Activated naive CD8-positive, alpha-beta T cell treated with anti-CD3 and anti-CD28 coated beads, Interleukin-2, amount 50 U/mL, for 16 hours (primary cell): ENCODE results near the gene DTNBP1.

Experiments
- DNase-seq: peaks from one replicate; pipeline ENCODE4 v3.0.0-alpha.2; 2020; ENCODE audit warnings: low read depth, low spot score

The DTNBP1 gene

DNA sequence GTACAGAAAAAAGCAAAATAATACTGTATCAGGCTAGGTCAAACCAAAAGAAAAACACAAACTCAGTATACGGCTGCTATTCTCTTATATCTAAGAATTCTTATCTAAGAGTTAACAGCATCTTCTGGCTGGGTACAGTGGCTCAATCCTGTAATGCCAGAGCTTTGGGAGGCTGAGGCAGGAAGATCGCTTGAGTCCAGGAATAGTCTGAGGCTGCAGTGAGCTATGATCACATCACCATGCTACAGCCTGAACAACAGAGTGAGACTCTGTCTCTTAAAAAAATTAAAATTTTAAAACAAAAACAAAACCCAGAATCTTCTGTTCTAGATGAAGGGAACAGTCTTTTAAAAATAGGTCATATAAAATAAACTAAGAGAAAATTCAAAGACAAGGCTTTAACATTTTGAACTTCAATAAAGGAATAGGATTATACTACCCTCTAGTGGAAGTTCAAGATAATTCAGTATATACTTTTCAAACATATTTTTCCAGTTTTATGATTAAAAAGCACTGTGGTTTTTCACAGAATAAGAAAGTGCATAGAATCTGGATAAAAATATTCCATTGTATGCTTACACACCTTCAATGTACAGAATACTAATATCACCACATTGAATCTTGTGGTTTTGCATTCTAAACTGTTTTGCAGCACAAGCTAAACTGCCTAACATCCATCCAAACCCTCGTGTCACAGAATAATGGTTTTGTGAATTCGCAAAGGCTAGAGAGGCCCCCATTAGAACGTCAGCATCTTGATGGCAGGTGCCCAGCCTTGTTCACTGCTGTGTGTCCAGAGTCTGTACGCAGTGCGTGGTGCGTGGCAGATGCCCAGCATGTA, 39.3 kb downstream of the DTNBP1 start:
- DNase-seq, result no peak

DNA sequence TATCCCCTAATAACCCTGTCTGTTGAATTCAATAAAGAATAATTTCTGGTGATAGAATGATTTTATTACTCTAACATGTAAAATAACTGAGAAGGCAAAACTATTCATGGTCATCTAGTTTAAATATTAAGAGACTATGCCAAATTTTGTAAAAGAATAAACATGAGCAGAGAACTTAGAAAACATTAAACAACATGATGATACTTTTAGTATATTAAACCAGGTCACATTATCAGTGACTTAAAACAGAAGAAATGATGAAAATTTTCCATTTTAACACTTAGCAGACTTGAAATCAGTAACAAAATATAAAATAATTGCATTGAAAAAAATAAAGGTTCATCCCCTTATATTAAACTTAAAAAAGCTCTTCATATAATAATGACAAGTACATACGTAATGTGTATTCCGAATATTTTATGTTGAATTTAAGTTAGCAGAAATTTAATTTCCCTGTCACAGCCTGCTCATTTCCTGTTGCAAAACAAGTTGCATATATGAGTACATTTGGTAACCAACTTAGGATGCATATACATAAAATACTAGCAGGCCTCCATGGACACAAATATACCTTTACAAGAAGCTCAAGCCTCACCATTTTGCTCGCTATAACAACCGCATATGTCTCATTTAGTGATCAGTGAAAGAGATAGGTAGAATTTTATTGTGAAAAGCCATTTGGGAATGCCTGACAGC, 40.6 kb downstream of the DTNBP1 start:
- no peak for DNase-seq

DNA sequence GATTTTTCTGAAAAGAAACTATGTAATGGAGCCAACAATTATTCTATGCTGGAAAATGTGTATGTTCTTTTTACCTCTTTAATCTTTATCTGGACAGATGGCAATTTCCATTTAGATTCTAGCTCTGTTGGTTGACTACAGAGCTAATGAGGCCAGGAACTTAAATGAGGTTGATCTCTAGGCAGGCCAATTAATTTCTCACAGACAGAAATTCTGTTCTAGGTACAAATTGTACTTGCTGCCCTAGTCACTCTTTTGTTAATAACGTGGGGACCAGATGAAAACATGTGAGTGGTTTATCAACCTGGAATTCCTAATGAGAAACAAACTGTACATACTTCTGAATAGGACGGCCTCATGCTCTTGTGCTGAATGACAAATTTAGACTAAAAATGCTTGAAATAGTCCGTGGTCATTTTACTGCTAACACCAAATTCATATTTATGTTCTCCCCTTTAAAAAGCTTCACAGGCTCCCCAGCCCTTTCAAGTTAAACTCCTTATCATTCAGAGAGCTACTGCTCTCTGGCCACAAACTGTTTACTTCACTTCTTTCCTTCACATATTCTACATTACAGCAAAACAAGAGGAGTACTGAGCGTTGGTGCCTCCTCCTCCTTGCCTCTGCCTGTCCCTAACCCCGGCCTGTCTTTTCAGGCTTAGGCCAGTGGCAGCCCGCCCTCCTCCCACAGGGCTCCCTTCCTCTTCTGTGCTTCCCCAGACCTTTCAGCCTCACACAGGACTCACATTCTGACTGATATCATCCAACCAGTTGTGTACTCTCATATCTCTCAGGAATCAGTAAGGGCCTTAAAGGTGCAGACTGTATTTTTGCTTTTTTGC, 41.4 kb downstream of the DTNBP1 start:
- DNase-seq, result no peak

DNA sequence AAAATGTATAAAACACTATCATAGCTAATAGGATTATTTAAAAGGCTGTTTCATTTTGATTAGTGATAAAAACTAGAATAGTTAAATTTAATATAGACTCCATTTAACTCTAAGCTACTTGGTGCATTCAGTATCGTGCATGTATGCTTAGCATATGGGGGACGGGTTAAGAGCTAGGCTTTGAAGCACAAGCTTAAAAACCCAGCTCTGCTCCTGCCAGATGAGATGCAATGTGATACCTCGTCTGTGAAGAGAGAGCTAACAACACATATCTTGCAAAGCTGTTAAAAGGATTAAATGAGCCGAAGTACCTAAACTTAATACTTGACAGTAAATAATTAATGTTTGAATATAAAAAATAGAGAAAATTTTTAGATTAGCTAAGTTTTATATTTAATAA, 42.2 kb downstream of the DTNBP1 start:
- no peak for DNase-seq

DNA sequence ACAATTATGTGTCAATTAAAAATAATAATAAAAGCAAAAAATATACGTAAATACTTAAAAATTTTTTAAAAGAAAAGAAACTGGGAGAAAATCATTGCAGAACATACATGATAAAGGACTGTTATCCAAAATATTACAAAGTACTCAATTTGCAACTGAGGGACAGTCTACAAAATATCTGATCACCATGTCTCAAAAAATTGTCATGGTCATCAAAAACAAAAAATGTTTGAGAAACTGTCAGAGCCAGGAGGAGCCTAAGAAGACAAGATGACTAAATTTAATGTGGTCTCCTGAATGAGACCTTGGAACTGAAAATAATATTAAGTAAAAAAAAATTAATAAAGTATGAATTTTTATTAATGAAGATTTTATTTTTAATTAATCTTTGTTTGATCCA, 43.5 kb downstream of the DTNBP1 start:
- DNase-seq, result no peak

DNA sequence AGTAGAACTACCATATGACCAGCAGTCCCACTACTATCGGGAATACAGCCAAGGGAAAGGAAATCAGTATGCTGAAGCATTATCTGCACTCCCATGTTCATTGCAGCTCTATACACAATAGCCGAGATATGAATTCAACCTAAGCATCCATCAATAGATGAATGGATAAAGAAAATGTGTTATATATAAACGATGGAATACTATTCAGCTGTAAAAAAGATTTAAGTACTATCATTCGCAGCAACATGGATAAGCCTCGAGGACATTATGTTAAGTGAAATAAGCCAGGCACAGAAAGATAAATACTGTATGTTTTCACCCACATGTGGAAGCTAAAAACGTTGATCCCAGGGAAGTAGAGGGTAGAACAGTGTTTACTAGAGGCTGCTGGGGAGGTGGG, 44.1 kb downstream of the DTNBP1 start:
- DNase-seq, result no peak

DNA sequence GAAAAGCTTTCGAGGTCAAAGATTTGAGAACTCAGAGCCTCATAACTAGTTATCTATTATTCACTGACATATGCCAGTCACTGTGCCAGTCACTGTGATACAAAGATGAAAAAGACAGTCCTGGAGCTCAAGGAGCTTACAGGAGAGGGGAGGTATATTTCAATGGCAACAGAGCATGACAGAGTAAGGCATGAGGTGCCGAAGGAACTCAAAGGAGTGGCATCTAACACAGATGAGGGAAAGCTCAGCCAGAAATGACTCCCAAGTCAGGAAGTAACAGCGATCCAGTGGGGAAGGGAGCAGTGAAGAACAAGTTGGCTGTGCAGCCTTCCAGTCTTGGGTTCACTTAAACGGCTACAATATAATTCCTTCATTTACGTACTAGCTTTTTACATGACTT, 46.6 kb downstream of the DTNBP1 start:
- no peak for DNase-seq

DNA sequence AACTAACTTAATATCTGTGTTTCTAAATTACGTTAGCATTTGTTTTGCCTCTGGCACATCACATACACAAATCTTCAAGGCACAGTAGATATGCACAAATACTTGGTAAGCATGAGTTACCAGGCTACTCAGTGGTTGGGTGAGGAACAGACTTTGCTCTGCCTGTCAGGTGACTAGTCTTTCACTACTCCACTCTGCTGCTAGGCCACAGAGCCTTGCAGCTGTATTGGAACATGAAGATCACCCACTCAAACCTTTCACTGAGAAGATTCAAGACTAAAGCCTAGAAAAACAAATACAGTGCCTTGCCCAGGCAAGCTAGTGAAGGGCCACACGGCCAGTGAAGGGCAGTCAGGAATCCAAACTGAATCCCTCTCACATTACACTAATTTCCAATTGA, 47.0 kb downstream of the DTNBP1 start:
- no peak for DNase-seq

DNA sequence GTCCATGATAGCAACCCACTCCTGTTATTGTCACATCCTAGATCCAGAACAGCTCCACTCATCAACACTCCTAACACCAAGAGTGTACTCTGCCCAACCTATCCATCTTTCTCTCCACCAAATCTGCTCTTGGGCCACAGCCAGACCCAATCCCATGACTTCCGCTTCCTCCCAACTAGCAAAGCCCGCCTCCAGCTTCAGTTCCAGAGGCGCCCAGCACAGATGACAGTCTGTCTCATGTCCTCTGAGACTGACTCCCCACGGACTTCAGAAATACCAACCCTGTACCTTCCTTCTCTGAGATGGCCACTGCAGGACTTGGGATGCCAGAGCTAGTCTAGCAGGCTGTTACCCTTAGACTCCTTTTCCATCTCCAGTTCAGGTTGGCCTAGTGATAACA, 48.6 kb downstream of the DTNBP1 start:
- no peak for DNase-seq

DNA sequence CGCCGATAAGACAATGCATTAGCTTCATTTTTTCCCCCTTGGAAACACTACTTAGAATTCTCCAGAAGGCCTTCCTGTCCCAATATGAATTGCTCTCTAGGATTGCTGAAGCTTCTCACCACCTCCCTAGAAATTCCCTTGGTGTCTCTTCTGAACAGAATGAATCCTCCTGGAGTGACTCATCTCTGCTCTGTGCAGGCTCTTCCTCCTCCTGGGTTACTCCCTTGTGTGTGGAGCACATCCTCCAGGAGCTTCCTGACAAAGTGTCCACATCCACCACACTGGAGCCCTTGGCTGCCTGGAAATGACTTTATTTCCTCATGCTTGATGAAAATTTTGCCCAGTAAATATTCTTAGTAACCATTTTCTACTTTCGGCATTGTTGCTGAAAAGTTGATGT, 54.4 kb downstream of the DTNBP1 start:
- DNase-seq, result no peak

DNA sequence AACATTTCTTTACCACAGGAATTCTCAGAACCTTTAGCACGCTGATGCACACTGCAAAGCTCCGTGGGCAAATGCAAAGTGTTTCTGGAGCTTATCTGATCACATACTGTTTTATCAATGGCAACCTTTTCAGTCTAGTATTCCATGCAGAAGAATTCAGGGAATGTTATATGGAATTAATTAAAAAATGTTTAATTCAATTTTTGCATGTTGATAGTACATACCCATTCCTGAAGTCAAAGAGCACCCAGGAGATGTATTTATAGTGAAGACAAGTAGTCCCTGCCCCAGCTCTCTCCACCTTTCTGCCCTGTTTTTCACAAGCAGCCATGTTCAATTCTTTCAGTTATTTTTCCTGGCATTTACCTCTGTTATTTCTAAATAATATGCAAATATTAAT, 55.2 kb downstream of the DTNBP1 start:
- no peak for DNase-seq

DNA sequence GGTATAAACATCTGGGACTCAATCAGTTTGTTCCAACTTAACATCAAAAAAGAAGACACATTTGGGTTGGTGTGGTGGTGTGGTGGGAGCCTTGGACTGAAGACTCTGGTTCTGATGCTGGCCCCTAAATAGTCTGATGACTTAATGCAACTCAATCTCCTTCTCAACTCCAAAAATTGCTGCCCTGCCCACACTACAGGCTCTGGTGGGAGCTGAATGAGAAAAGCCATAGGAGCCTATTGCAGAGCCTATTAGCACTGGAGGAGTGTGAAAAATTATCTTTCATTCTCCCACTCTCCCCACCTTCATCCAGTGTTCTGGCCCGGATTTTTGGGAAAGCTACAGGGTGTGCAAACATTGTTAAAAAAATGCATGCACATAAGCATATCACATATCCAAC, 56.5 kb downstream of the DTNBP1 start:
- DNase-seq, result no peak

DNA sequence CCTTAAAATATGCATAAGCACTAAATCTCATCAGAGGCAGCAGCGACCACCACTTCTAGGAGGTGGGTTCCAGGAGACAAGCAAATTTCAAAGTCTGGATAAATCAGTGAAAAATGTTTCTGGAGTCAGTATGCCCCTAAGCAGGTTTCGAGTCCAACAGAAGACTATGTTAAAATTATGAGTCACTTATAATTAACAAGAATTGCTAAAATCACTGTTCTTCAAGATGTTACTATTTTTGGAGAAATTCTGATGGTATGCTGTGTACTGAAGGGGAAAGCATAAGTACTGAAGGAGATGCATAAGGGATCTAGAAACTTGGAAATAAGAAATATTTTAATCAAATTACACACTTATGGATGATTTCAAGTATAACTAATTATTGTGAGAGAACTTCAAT, 58.0 kb downstream of the DTNBP1 start:
- no peak for DNase-seq

DNA sequence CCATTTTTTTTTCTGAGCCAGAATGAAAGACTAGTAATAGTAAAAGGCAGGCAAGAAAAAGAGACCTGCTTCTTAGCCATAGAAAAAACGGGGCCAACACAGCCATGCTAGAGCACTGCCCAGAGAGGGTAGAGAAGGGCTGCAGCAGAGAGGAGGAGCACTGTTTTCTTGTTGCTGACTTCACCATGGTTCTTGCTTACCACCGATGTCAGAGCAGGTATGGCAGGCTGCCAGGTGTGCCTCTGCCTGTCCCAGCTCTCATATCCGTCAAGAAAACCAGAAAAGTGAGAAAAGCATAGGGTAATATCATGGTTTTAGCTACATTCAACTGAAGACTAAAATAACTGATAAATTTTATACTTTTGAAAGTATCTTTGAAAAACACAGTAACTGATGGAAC, 60.7 kb downstream of the DTNBP1 start:
- DNase-seq, result no peak

DNA sequence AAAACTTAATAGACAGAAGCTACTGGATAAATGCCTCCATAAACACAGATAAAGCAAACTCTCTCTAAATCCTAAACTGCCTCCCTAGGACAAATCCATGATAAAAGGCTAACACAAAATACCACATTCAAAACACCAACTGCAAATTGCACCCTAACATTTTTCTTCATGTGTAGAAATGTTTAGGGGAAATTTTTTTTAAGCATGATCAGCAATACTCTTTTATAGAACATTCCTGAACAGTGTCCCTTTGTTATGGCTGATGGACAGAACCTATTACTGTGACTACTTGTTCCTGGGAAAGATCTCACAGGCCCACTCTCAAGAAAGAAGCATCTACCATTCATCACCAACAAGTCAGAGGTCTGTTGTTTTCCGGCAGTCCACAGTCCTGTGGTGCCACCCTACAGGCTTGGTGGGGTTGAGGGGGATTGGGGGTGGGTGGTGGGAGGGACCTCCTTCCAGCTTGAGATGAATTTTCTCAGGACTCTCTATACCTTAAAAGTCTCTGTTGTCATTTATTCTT, 64.5 kb downstream of the DTNBP1 start:
- no peak for DNase-seq

DNA sequence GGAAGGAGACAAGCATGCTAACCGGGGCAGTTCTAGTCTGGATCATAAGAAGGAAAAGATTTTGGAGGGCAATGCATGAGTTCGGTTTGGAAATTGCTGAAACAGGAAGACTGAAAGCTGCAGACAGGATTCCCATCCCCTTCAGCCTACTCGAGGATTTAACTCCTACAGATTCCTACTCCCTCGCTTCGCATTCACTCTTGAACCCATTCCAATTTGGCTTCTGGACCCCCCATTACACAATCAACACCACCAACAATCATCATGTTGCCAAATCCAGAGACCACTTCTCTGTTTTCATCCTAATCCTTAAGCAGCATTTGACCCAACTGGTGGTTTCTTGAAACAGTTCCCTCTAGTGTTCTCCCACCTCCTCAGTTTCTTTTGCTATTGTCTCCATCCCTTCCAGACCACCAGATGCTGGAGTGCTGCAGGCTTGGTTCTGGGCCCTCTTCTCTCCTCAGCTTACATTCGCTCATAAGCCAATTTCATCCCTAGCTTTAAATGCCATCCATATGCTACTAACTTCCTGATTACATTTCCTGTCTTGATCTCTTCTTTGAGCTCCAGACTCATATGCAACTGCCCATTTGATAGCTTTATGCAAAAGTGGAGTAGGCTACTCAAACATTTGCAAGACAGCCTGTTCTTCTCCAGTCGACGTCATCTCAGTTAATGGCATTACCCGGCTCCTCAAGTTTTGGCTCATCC, 66.5 kb downstream of the DTNBP1 start:
- DNase-seq, result no peak

DNA sequence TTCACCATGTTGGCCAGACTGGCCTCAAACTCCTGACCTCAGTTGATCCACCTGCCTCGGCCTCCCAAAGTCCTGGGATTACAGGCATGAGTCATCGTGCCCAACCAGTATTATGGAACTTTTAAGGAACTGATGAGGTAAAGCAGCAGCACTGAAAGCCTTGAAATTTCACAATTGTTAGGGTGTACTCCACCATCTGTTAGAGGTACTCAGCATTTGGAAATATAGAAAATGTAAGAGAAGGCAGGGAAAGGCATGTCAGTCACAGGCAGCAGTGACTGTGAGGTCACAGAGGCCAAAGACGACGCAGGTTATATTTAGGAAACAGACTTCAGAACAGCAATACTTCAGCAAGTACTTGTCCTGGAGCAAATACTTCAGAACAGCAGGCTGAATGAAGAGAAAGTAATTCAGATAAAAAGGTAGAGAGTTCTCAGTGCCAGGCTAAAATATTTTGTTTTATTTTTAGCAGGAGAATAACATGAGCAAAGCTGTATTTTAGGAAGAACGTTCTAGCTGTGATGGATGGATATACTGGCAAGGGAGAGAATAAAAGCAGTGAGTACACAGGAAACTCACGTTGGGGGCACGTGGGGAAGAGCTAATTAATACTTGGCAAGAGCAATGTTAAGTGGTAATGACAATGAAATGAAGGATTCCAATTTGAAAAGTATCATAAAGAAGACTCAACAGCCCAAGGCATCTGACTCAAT, 67.2 kb downstream of the DTNBP1 start:
- DNase-seq, result no peak

DNA sequence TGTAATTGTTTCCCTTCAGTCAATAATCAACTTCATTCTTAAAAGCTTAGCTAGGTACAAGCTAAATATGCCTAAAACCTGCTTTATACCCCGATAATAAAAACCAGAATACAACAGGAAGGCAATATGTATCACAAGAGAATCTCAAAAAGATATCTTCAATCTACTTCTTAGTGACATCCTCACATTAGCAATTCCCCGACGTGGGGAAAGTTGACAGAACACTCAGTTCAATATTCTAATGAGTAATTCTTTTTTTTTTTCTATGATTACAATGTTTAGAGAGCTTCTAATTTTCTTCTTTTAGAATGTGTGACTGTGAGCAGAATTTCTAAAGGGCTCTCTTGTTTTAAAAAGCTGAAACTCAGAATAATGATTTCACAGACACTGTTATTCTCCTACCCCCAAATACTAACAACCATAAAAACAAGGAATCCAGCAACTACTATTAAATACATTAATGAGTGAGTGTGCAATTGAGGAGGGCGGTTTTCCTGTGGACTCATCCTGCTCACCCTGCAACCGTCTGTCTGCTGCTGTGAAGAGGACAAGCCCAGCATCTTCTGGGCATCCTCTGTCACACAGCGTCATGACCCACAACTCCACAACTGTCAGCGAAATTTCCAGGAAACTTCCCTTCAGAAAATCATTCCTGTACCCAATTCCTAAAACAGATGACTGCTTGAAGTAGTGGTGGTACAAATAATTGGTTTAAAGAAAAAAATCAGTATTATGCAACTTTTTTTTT, 68.1 kb downstream of the DTNBP1 start:
- no peak for DNase-seq

DNA sequence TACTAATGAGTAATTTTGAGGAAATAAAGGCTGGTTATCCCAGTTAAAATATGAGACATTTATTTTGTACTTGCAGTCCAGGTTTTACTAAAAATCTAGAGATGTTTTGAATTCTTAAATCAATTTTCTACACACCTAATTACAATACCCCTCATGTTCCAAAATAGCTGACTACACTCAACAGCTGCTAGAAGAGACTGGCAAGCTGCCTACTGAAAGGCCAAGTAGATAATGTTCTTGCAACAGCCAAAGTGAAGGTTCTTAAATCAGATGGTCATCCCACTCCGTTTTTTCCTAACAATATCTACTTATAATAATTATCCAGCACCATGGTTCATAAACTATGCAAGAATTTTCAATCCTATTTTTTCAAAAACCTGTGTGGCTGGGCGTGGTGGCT, 69.0 kb downstream of the DTNBP1 start:
- no peak for DNase-seq

DNA sequence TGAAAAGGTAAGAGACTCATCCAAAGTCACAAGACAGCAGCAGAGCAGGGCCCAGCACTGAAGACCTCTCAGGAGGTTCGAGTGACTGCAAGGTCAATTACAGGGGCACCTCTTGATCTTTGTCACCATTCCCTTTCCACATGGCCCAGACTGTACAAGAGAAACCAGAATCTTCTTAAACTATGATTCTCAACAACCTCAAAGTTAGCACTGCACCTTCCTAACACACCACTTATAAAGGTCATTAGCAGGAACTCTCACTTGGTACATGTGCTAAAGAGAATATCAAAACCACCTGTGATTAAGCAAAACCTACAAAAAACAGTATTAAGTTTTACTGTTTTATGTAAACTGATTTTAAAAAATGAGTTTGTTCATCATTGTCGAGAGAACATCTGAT, 70.2 kb downstream of the DTNBP1 start:
- no peak for DNase-seq
